UCSD-AML1 (cell line): ENCODE results near the gene APOBEC3B.
"Not testable (repeated sequence)": the region's sequence is repeated elsewhere in the genome, so short reads cannot be mapped to it uniquely, and the experiment has no call there.

Source experiments
- DNase-seq: peaks from one replicate; lab custom pipeline; 2025; ENCODE audit not compliant: unreplicated experiment; lab: John Stamatoyannopoulos, UW

APOBEC3B gene

DNA sequence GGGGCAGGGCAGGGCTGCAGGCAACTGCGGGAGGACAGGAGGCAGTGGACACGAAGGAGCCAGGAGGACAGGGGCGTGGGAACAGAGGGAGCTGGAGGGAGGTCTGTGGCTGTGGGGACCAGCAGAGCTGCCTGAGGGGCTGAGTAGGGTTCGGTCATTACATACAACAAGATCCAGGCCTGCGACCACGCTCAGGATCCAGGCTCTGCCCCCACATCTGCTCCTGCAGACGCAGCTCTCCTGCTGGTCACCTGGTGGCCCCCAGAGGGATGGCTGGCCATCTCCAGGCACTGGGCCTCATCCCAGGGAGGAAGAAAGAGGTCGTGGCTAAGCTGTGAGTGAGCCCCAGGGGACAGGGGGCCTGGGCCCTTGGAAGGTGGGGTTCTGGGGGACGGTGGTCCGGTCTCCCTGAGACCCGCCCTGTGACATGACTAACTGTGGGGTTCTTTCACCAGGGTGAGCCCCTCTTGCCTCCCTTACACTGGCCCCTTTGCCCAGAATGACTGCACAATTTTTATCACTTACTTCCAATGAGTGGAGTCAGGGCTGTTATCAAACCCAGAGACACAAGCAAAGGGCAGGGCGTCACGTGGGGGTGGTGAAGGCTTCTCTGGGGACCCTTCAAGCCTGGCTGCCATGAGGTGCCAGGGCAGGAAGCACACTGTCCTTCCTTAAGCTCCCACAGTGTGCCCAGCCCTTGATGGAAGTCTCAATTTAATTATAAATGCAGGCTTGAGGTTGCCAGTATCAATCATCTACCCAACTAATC is 31.4 kb upstream of the APOBEC3B start:
- no peak for DNase-seq

DNA sequence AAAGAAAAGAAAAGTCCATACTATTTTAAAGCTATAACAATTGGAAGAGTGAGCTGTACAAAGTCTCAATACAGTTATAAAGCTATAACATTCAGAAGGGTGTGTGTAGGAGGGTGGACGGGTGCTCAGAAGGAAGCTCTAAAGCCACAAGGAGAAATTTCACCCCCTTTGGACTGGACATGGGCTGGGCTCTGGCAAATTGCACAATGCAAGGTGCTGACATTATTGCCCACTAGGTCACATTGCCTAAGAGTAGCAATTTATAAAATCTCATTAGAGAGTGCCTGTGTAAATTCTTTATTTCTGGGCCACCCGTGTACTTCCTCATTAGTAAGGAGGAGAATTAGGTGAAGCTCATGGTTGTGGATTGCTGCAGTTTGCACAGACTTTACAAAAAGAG is 30.4 kb upstream of the APOBEC3B start:
- no peak for DNase-seq

DNA sequence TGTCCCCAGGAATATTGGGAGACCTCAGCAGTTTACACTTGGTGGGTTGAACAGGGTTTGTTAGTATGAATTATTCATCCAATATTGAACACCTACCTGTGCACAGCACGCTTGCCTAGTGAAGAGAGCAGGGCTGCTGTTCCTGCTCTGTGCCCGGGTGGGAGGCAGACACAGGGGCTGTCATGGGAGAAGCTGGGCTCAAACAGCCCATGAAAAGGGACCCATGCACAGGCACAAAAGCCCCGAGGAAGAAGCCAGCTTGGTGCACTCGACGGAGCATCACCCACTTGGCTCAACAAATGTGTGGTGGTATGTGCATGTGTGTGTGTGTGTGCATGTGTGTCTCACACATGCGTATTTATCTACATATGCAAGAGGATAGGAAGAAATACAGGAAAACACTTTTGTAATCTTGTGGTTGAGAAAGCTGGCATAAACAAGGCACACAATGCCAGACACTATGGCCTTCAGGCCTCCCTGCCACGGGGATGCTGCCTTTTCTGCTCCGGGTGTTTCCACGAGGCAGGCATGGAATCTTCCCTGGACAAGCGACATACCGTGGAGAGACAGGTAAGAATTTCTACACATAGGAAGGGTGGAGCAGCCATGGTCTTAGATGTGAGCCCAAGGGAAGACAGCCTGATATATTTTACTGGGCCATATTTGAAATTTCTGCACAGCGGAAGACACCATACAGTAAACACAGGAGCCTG is 29.7 kb upstream of the APOBEC3B start:
- no peak for DNase-seq

DNA sequence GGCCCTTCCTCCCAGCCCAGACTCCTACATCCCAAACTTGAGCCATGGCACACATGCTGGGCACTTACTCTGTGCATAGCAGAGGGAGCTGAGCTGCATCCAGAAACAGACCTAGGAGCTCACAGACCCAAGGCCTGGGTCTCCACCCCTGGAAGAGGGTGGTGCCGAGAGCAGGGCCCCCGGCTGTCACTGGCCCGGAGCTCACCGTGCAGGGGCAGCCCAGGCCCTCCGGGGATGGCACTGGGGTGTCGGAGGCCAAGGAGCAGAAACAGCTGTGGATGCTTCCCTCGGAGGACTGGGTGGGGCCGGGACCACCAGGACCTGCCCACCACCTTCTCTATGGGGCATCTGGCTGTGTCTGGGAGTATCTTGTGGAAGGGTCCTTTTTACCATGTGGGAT is 29.1 kb upstream of the APOBEC3B start:
- DNase-seq, result no peak

DNA sequence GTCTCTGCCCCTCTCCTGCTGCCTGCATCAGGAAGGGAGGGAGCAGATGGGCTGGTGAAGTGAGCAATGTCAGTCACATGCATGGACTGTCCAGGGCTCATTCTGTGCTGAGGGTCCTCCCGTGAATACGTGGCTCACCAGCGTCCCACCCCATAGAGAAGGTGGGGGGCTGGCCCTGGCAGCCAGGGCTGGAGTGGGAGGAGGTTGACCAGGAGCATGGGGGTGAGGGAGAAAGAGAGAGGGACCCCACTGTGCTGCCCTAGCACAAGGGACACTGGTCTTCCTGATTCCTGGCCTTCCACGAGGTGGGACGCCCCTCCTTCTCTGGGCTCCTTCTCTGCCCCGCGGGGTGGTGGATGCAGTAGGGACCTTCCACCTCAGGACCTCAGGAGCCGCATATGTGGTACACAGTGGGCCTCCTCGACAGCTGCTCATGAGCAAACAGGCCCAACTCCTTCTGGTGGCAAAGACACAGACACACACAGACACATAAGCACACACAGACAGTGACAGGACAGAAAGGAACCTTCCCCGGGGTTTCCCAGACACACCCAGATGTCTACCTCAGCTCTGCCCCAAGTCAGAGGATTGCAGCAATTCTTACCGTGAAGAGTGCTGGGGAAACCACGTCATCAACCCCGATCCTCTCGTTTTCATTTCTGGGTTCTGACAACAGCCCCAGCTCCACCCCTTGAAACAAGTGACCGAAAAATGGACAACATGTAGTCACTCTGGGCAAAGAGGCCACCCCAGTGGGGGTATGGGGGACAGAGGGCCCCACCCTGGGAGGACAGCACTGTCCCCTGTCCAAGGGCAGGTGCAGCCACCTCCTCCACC is 28.4 kb upstream of the APOBEC3B start:
- DNase-seq, result no peak

DNA sequence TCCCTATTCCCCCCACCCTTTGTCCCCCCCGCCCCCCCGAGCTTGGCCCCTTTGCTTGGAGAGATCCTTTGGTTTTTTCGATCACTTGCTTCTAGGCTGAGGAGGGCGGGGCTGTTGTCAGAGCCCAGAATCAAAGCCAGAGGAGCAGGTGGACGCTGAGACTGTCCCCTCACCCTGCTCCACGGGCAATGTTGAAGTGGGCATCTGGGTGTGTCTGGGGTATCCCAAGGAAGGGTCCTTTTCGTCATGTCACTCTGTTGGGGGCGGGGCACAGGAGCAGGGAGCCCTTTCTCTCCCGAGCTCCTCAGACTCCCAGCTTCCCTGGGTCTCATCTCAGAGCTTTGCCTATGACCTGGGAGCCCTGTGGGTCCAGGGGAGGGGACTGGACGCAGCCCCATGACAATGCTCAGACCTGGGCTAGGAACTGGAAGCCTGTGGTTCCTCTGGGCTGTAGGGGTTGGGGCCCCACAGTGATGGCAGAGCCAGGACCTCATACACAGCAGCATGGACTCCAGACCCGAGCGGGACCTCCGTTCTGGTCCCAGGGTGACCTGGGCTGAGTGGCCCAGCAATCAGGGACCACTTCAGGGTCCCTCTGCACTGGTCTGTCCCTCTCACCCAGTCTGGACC is 27.6 kb upstream of the APOBEC3B start:
- DNase-seq, result no peak

DNA sequence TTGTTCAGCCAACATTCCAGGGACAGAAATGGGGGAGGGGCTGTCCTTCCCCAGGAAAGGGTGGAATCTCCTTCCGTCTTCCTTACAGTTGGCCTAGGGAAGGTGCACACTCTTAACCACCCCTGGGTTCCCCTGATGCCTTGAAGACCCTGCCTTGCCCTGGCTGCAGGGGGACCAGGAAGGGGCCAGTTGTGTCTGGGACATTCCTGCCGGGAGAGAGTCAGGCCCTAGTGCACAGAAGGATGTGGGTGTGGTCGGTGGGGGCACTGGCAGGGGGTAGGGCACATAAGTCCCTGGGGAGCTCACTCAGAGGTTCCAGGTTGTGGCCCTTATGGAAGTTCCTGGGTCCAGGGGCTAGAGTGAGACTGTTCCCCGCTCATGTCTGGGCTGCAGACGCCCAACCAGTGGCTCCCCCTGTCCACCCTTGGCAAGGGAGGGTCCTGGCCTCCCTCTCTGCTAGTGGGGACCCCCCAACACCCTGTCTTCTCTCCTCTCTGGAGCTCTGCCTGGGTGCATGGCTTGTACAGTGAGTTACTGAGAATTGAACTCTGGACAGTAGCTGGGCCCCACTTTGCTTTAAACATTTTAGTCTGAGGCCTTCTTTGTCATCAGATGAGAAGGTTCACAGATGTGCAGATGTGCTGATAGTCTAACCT is 26.8 kb upstream of the APOBEC3B start:
- DNase-seq, result no peak

DNA sequence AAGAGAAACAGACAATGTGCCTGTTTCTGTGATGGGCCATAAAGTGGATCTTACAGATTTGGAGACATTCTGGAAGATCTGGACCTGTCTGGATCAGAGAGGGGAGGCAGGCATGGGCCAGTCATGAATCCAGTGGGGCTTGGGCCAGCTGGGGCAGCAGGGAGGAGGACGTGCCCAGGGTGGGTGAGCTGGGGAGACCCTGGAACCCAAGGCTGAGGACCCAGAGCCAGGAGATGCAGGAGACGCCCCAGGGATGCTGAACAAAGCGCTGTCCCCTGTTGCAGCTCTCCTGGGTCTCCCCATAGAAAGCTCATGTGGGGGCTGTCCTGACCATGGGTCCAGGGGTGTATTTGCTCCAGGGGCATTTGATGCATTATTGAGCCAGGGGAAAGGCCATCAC is 26.2 kb upstream of the APOBEC3B start:
- no peak for DNase-seq

DNA sequence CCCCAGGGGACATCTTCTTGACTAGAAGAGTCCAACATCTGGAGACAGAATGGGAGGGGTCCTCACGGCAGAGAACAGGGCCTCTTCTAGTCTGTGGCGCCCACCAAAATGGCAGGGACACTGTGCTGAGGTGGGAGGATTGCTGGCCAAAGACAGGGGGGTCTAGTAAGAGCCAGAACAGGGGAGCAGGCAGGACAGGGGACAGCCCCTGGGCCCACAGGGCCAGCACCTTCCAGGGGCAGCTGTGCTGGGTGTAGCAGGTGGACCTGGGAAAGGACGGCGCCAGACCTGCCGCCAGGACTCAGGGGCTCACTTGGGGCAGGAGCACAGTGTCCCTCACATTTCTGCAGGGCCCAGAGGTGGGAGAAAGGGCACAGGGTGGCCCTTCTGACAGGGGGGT is 25.6 kb upstream of the APOBEC3B start:
- no peak for DNase-seq

DNA sequence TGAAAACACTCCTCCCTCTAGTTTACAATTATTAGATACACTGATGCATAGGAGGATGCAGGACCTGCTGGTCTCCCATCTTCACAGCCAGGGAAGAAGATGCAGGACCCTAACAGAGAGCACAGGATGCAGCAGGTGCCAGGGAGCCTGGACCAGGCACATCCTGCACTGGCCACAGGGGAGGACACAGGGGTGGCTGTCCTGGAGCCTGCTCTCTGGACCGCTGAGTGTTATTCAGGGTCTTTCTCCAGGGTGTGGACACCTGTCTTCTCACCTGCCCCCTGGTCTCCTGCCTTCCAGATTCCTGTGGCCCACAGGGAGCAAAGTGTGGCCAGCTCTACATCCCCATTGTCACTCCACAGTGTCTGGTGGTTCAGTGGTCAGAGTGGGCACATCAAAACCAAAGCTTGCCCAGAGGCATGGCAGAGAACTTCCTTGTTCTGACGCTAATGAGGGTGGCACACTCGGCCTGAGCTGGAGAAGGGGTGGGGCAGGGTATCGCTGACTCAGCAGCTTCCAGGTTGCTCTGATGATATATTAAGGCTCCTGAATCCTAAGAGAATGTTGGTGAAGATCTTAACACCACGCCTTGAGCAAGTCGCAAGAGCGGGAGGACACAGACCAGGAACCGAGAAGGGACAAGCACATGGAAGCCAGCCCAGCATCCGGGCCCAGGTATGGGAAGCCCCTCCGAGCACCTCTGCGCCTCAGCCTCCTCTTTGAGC is 24.9 kb upstream of the APOBEC3B start, which contains the start of gene APOBEC3A:
Gene APOBEC3A (plus strand): TSS at position 564 of the 725 bp plus-strand sequence. CDS start 83 bp downstream, at position 647.
- DNase-seq, result no peak

DNA sequence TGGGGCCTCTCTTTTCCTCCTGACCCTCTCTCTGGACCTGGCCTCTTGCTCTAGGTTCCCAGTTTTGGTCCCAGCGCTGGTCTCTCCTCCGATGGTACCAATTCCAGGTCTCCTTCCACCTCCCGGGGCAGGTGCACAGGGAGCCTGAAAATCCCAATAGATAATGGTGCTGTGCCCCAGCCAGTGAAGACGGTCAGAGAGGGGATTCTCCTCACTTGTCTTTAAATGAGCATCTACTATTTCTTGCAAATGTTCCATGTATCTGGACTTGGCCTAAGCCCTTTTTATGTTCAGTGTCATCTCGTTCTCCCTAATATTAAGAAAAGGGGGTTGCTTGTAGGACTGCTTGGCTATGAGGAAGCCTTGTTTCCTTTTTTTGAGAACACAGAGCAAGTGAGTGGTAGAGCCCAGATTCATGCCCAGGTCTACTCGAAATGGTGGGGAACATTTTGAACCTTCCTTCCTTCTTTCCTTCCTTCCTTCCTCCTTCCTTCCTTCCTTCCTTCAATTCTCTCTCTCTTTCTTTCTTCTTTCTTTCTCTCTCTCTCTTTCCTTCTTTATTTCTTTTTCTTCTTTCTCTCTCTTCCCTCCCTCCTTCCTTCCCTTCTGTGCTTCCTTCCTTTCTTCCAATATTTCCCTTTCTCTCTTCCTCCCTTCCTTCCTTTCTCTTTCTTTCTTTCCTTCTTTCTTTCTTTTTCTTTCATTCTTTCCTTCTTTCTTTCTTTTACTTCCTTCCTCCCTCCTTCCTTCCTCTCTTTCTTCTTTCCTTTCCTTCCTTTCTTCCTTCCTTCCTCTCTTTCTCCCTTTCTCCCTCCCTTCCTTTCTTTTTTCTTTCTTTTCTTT is 24.1 kb upstream of the APOBEC3B start:
- no peak for DNase-seq

DNA sequence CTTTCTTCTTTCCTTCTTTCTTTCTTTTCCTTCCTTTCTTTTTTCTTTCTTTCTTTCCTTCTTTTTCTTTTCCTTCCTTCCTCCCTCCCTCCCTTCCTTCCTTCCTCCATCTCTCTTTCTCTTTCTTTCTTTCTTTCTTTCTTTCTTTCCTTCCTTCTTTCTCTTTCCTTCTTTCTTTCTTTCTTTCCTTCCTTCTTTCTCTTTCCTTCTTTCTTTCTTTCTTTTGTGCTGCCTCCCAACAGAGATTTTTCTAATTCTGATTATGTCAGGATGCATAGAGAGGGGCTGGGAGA is 23.6 kb upstream of the APOBEC3B start:
- not testable (repeated sequence) for DNase-seq

DNA sequence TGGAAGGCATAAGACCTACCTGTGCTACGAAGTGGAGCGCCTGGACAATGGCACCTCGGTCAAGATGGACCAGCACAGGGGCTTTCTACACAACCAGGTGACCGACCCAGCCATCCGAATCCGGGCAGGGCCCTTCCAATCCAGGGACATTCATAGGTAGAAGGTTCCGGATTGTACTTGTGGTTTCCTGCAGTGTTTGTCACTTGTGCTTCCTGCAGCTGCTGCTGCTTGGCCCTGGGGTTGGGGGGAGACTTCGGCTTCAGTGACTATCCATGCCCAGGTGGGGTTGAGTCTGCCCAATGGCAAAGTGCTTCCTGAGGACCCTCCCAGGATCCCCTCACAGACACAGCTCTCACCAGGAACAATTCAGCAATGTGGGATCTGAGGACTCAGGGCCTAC is 22.6 kb upstream of the APOBEC3B start:
- no peak for DNase-seq

DNA sequence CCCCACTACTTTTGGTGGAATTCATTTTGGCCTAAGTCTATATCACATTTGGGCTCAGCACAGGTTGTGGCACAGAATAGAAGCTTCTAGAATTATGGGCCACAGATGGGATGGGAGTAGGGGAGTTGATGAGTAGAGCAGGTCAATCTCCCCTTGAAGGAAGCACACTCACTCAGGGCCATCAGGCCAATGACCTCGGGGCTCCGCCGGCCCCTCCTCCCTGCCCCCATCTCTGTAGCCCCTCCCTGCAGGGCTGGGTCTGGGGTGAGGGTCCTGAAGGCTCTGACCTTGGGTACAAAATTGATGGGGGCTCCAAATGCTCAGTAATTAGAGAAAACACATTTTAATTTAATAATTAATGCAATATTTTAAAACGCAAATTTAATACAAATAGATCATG is 21.5 kb upstream of the APOBEC3B start:
- DNase-seq, result not testable (repeated sequence)

DNA sequence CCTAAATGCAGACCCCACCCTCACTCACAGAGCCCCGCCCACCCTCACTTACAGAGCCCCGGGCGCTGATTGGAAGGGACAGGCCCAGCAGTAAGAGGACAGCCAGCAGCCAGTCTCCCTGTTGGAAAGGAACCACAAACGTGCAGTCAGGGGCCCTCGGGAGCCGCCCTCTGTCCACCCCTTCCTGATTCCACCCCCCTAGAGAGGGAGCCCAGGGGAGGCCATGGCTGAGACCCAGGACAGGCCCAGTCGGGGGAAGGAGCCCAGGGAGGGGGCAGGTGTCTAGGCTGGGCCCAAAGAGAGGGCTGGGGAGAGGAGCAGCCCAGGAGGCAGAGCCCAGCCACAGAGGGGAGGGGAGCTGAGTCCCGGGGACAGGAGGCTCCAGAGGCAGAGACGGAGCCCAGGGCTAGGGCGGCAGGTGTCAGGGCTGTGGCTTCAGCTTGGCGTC is 18.8 kb upstream of the APOBEC3B start:
- not testable (repeated sequence) for DNase-seq

DNA sequence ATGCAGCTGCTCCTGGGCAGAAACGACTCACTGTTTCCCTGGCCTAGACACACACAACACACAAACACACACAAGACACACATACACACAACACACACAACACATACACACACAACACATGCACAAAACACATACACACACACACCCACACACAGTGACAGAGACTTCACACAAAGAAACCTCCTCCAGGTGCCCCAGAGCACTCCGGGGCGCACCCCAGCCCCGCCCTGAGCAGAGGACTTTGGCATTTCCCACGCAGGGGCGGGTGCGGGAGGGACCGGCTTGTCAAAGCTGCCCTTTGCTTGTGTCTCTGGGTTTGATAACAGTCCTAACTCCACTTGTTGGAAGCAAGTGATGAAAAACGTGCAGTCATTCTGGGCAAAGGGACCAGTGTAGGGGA is 18.3 kb upstream of the APOBEC3B start:
- DNase-seq, result no peak

DNA sequence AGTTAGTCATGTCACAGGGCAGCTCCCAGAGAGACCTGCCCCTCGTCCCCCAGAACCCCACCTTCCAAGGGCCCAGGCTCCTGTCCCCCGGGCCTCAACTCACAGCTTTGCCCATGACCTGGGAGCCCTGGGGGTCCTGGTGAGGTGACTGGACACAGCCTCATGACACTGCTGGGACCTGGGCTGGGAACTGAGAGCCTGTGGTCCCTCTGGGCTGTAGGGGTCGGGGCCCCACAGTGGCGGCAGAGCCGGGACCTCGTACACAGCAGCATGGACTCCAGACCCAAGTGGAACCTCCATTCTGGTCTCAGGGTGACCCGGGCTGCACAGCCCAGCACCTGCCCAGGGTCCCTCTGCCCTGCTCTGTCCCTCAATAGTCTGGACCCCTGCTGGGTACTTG is 17.8 kb upstream of the APOBEC3B start:
- DNase-seq, result no peak

DNA sequence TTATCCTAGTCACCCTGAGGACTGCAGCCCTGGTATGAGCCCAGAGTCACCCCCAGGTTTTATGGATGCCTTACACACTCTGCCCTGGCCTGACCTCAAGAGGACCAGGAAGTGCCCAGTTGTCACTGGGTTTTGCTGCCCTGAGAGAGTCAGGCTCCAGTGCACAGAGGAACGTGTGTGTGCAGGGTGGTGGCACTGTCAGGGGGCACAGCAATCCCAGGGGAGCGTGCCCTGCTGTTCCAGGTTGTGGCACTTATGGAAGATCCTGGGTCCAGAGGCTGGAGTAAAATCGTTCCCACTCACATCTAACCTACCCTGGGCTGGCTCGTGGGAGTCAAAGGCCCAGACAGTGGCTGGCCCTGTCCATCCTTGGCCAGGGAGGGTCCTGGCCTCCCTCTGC is 17.2 kb upstream of the APOBEC3B start:
- no peak for DNase-seq
